Astrocyte of the hippocampus (primary cell): ENCODE measurements around the gene NCKAP1.
"Not testable (repeated sequence)": the region's sequence is repeated elsewhere in the genome, so short reads cannot be mapped to it uniquely, and the experiment has no call there.

Experiments
- DNase-seq: peaks from one replicate; pipeline ENCODE4 v3.0.0; 2011; ENCODE audit warnings: low read depth, low spot score

NCKAP1 gene

GRCh38 chr2:182907081-182907830 is 131.0 kb downstream of the NCKAP1 start:
- no peak for DNase-seq

GRCh38 chr2:182906454-182906853 is 131.8 kb downstream of the NCKAP1 start:
- no peak for DNase-seq

GRCh38 chr2:182904844-182905243 is 133.4 kb downstream of the NCKAP1 start:
- no peak for DNase-seq

GRCh38 chr2:182903566-182903965 is 134.7 kb downstream of the NCKAP1 start:
- DNase-seq, result no peak

- DNase-seq, result no peak
Measured at GRCh38 chr2:182901748-182902147, 136.5 kb downstream of the NCKAP1 start.

- no peak for DNase-seq
Measured at GRCh38 chr2:182898718-182899117, 139.5 kb downstream of the NCKAP1 start.

- DNase-seq, result no peak
Measured at GRCh38 chr2:182897137-182897536, 141.1 kb downstream of the NCKAP1 start.

- no peak for DNase-seq
Measured at GRCh38 chr2:182895798-182896197, 142.5 kb downstream of the NCKAP1 start.

GRCh38 chr2:182895169-182895568 is 143.1 kb downstream of the NCKAP1 start:
- no peak for DNase-seq

GRCh38 chr2:182894174-182894573 is 144.1 kb downstream of the NCKAP1 start:
- peak; percentile 74 for DNase-seq

GRCh38 chr2:182893666-182894065 is 144.6 kb downstream of the NCKAP1 start:
- no peak for DNase-seq

- DNase-seq, result not testable (repeated sequence)
Measured at GRCh38 chr2:182893035-182893434, 145.2 kb downstream of the NCKAP1 start.

GRCh38 chr2:182891611-182892010 is 146.6 kb downstream of the NCKAP1 start:
- no peak for DNase-seq

- DNase-seq, result no peak
Measured at GRCh38 chr2:182890773-182891378, 147.4 kb downstream of the NCKAP1 start.

- DNase-seq, result no peak
Measured at GRCh38 chr2:182890305-182890704, 148.0 kb downstream of the NCKAP1 start.

GRCh38 chr2:182887753-182888415 is 150.4 kb downstream of the NCKAP1 start:
- DNase-seq, result no peak

GRCh38 chr2:182887093-182887492 is 151.2 kb downstream of the NCKAP1 start:
- DNase-seq, result no peak

GRCh38 chr2:182885771-182886170 is 152.5 kb downstream of the NCKAP1 start:
- no peak for DNase-seq

GRCh38 chr2:182883451-182883850 is 154.8 kb downstream of the NCKAP1 start:
- no peak for DNase-seq

GRCh38 chr2:182880100-182880499 is 158.2 kb downstream of the NCKAP1 start:
- not testable (repeated sequence) for DNase-seq

- not testable (repeated sequence) for DNase-seq
Measured at GRCh38 chr2:182876653-182877052, 161.6 kb downstream of the NCKAP1 start.

- no peak for DNase-seq
Measured at GRCh38 chr2:182870227-182870626, 168.0 kb downstream of the NCKAP1 start.
